ENCODE data around the gene CFAP91. TPM values are rescaled to one million over a fixed set of nuclear protein-coding genes. Genes with fewer than 3 reads are reported as not detected.
"Not testable (repeated sequence)": the region's sequence is repeated elsewhere in the genome, so short reads cannot be mapped to it uniquely, and the experiment has no call there.

The CFAP91 gene
- total RNA-seq, 1 experiment from 2014 or later: not detected

DNA sequence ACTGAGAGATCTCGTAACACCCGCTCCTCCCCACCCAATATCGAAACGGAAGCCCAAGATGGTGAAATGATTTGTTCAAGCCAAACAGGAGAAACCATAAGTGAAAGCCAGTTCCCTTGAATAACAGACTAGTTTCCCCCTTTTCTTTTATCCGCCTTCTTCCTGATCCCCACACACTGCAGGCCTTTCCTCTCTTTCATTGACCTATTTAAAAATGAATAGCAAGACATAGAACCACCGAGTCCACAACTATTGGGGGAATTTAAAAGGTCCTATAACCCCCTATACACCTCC lies 25.2 kb upstream of the CFAP91 start:
- peak overlapping the region; percentile 79 for H3K4me3 Mint-ChIP-seq (ENCODE audit: unreplicated experiment)
- TSS peak; percentile 91 for BruUV-seq (replicated peaks)

DNA sequence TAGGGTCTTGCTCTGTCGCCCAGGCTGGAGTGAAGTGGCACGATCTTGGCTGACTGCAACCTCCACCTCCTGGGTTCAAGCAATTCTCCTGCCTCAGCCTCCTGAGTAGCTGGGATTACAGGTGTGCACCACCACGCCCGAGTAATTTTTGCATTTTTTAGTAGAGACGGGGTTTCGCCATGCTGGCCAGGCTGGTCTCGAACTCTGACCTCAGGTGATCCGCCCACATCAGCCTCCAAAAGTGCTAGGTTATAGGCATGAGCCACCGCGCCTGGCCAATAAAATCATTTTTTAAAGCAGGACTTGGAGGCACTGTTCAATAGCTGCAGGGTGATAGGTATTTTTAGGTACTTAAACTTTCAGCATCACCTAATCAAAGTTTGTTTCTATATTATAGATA lies 24.6 kb upstream of the CFAP91 start:
- H3K27me3 Mint-ChIP-seq (ENCODE audit: insufficient read depth, unreplicated experiment); H3K9me3 Mint-ChIP-seq (ENCODE audit: unreplicated experiment); H3K4me1 Mint-ChIP-seq (ENCODE audit: insufficient read depth, unreplicated experiment); BruUV-seq (replicated peaks); DNase-seq (ENCODE audit: unreplicated experiment); H3K27ac Mint-ChIP-seq (ENCODE audit: low read depth, unreplicated experiment): not testable (repeated sequence)
- peak overlapping the region; percentile 79 for H3K4me3 Mint-ChIP-seq (ENCODE audit: unreplicated experiment)
- ChIA-PET POLR2A (interaction anchor here (0.6 to 4.6 kb wide), 3 partner anchors 179 to 215 kb away, joined by 3 to 59 read pairs (median 31); partner anchors contain the start of genes TIMMDC1 and TMEM39A), CTCF (interaction anchor here (0.6 to 1.2 kb wide), 2 partner anchors 12 to 709 kb away, joined by 3 to 4 read pairs; no protein-coding TSS in a partner anchor)
- peaks cover 30% of the 10 kb centered on the region for H3K36me3 Mint-ChIP-seq (ENCODE audit: insufficient read depth, unreplicated experiment)
- intact Hi-C loops (cut with micrococcal nuclease): loop anchor here (10.0 kb wide), 2 partner anchors 153 to 183 kb away; partner anchors contain the start of gene TIMMDC1

More for the DNA sequence above, 25.2 kb upstream of the CFAP91 start:
- peak overlapping the region; percentile 91 for H3K27ac Mint-ChIP-seq (ENCODE audit: low read depth, unreplicated experiment)
- ChIA-PET POLR2A (interaction anchor here (0.6 to 4.6 kb wide), 13 partner anchors 14 to 740 kb away, joined by 3 to 59 read pairs (median 5); partner anchors contain the start of genes B4GALT4, POGLUT1, TIMMDC1 and TMEM39A), CTCF (interaction anchor here (0.5 to 1.2 kb wide), 5 partner anchors 13 to 708 kb away, joined by 3 to 4 read pairs (median 3); no protein-coding TSS in a partner anchor)
- H3K9me3 Mint-ChIP-seq (ENCODE audit: unreplicated experiment): no peaks in the 10 kb centered on the region
- DNase-seq (ENCODE audit: unreplicated experiment): no peak
- peaks cover 8% of the 10 kb centered on the region for H3K4me1 Mint-ChIP-seq (ENCODE audit: insufficient read depth, unreplicated experiment)
- TF ChIP-seq, protein P1, sequence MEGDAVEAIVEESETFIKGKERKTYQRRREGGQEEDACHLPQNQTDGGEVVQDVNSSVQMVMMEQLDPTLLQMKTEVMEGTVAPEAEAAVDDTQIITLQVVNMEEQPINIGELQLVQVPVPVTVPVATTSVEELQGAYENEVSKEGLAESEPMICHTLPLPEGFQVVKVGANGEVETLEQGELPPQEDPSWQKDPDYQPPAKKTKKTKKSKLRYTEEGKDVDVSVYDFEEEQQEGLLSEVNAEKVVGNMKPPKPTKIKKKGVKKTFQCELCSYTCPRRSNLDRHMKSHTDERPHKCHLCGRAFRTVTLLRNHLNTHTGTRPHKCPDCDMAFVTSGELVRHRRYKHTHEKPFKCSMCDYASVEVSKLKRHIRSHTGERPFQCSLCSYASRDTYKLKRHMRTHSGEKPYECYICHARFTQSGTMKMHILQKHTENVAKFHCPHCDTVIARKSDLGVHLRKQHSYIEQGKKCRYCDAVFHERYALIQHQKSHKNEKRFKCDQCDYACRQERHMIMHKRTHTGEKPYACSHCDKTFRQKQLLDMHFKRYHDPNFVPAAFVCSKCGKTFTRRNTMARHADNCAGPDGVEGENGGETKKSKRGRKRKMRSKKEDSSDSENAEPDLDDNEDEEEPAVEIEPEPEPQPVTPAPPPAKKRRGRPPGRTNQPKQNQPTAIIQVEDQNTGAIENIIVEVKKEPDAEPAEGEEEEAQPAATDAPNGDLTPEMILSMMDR (IDR thresholded peaks at IDR 0.05; ENCODE audit: unreplicated experiment): no peak
- H3K27me3 Mint-ChIP-seq (ENCODE audit: insufficient read depth, unreplicated experiment): no peaks in the 10 kb centered on the region
- peaks cover 36% of the 10 kb centered on the region for H3K36me3 Mint-ChIP-seq (ENCODE audit: insufficient read depth, unreplicated experiment)
- intact Hi-C loops (cut with micrococcal nuclease): loop anchor here (2.0 to 10.0 kb wide), 3 partner anchors 153 to 215 kb away; partner anchors contain the start of genes TIMMDC1 and TMEM39A

DNA sequence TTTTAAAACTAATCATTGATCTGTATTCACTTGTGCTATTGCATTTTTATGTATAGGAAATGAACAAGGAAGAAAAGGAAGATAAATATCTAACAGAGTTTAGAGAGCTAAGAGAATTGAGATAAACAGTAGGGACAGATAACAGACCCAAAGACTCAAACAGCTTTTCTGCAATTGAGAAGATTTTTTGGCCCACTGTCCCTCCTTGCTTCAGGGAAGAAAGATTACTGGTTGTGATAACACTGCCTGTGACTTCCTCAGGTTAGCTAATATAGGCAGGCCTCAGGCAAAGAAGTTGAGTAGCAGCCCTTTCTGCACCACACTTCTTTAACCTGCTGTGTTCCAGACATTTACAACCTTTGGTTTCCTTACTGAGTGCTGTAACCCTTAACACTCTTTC lies 22.9 kb upstream of the CFAP91 start:
- Mint-ChIP-seq H3K36me3 (ENCODE audit: insufficient read depth, unreplicated experiment) (peaks cover 17% of the 10 kb centered on the region), H3K27me3 (ENCODE audit: insufficient read depth, unreplicated experiment) (no peaks in the 10 kb centered on the region), H3K4me3 (ENCODE audit: unreplicated experiment) (no peak overlapping the region), H3K4me1 (ENCODE audit: insufficient read depth, unreplicated experiment) (peaks cover 8% of the 10 kb centered on the region), H3K9me3 (ENCODE audit: unreplicated experiment) (no peaks in the 10 kb centered on the region), H3K27ac (ENCODE audit: low read depth, unreplicated experiment) (no peak overlapping the region)
- TF ChIP-seq, protein P1 (IDR thresholded peaks at IDR 0.05; ENCODE audit: unreplicated experiment): no peak
- ChIA-PET POLR2A (interaction anchor here (0.6 to 2.0 kb wide), 4 partner anchors 25 to 603 kb away, joined by 3 to 10 read pairs (median 3); partner anchors contain the start of genes TIMMDC1 and TMEM39A), CTCF (interaction anchor here (0.5 to 3.7 kb wide), 11 partner anchors 10 to 838 kb away, joined by 3 to 36 read pairs (median 6); partner anchors contain the start of genes IGSF11 and TMEM39A)
- DNase-seq (ENCODE audit: unreplicated experiment): no peak
- intact Hi-C loops (cut with micrococcal nuclease): loop anchor here (2.0 to 10.0 kb wide), 4 partner anchors 155 to 795 kb away; partner anchors contain the start of gene TIMMDC1
- no TSS peak for BruUV-seq (replicated peaks)

DNA sequence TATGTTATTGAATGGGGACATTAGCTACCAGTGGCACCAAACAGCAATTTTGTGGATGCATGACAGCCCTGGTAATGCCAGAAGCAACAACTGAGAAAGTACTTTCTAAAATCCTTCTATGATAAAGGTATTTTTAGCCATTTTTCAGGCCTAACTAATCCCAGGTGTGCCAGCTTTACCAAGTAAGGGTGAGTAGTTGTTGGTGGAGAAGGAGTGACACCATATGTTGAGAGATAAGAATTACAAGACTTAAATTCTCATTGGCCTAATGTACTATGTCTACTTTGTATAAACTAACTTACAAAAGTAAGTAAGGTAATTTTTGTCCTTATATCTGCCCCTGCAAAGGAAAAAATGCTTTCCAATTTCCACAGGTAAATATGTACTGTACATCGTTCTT lies 21.5 kb upstream of the CFAP91 start:
- intact Hi-C loops (cut with micrococcal nuclease): loop anchor here (1.0 to 5.0 kb wide), 5 partner anchors 406 to 796 kb away; no protein-coding TSS in a partner anchor
- BruUV-seq (replicated peaks): no TSS peak
- Mint-ChIP-seq H3K4me1 (ENCODE audit: insufficient read depth, unreplicated experiment) (no peaks in the 10 kb centered on the region), H3K27ac (ENCODE audit: low read depth, unreplicated experiment) (no peak overlapping the region), H3K36me3 (ENCODE audit: insufficient read depth, unreplicated experiment) (peaks cover 6% of the 10 kb centered on the region), H3K4me3 (ENCODE audit: unreplicated experiment) (no peak overlapping the region), H3K27me3 (ENCODE audit: insufficient read depth, unreplicated experiment) (no peaks in the 10 kb centered on the region), H3K9me3 (ENCODE audit: unreplicated experiment) (no peaks in the 10 kb centered on the region)
- ChIA-PET CTCF (interaction anchor here (0.6 to 3.7 kb wide), 47 partner anchors 9 to 804 kb away, joined by 3 to 36 read pairs (median 4); partner anchors contain the start of genes B4GALT4, IGSF11, TEX55 and TIMMDC1), POLR2A (interaction anchor here (0.6 to 2.0 kb wide), 5 partner anchors 182 to 358 kb away, joined by 3 to 10 read pairs (median 4); partner anchors contain the start of genes TIMMDC1 and TMEM39A)
- peak; percentile 48 for DNase-seq (ENCODE audit: unreplicated experiment)
- TF ChIP-seq, protein P1 (IDR thresholded peaks at IDR 0.05; ENCODE audit: unreplicated experiment): peak; percentile 57
